ENCODE results near the gene NFATC2IP.

- TF ChIP-seq, protein P1, sequence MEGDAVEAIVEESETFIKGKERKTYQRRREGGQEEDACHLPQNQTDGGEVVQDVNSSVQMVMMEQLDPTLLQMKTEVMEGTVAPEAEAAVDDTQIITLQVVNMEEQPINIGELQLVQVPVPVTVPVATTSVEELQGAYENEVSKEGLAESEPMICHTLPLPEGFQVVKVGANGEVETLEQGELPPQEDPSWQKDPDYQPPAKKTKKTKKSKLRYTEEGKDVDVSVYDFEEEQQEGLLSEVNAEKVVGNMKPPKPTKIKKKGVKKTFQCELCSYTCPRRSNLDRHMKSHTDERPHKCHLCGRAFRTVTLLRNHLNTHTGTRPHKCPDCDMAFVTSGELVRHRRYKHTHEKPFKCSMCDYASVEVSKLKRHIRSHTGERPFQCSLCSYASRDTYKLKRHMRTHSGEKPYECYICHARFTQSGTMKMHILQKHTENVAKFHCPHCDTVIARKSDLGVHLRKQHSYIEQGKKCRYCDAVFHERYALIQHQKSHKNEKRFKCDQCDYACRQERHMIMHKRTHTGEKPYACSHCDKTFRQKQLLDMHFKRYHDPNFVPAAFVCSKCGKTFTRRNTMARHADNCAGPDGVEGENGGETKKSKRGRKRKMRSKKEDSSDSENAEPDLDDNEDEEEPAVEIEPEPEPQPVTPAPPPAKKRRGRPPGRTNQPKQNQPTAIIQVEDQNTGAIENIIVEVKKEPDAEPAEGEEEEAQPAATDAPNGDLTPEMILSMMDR (conservative IDR thresholded peaks at IDR 0.05): no peak
- TF ChIP-seq ZFX (IDR thresholded peaks at IDR 0.05): no peak
These were observed 48.9 kb upstream of the NFATC2IP start for GRCh38 chr16:28901862-28902261.

Measured in C4-2B (cell line).